LNCaP clone FGC (cell line): Measurements from ENCODE around the gene PAQR7.

ENCODE experiments used
- DNase-seq: peaks from one replicate; pipeline ENCODE4 v3.0.0-alpha.2; 2011; ENCODE audit warnings: low read depth
- H3K4me3 ChIP-seq: 2 replicates; pipeline ENCODE4 v1.5.1; 2011; ENCODE audit warnings: mild to moderate bottlenecking, low read depth, low read length, control low read depth
- TF ChIP-seq, protein P1 (sequence below): IDR thresholded peaks from 2 replicates; pipeline ENCODE4 v1.5.1; 2012; ENCODE audit warnings: mild to moderate bottlenecking; ENCODE audit not compliant: control insufficient read depth, insufficient read depth; ENCODE audit errors: extremely low read depth

Gene PAQR7

GRCh38 chr1:25813071-25813733, 62.3 kb downstream of the PAQR7 start:
- no peak overlapping the region for H3K4me3 ChIP-seq
- TF ChIP-seq, protein P1, sequence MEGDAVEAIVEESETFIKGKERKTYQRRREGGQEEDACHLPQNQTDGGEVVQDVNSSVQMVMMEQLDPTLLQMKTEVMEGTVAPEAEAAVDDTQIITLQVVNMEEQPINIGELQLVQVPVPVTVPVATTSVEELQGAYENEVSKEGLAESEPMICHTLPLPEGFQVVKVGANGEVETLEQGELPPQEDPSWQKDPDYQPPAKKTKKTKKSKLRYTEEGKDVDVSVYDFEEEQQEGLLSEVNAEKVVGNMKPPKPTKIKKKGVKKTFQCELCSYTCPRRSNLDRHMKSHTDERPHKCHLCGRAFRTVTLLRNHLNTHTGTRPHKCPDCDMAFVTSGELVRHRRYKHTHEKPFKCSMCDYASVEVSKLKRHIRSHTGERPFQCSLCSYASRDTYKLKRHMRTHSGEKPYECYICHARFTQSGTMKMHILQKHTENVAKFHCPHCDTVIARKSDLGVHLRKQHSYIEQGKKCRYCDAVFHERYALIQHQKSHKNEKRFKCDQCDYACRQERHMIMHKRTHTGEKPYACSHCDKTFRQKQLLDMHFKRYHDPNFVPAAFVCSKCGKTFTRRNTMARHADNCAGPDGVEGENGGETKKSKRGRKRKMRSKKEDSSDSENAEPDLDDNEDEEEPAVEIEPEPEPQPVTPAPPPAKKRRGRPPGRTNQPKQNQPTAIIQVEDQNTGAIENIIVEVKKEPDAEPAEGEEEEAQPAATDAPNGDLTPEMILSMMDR = no peak
- DNase-seq = no peak
